Liver (tissue), 3 donors: ENCODE data around the gene WFIKKN1.

Source experiments
- CTCF ChIP-seq: fragments of 150-350 bp; IDR thresholded peaks from 2 replicates; pipeline ENCODE4 v1.5.1; 2017; ENCODE audit warnings: improper control_type of control experiment, low read depth, low read length; ENCODE audit not compliant: missing input control
- EGR1 ChIP-seq, 2 donors: IDR thresholded peaks; 2 replicates each; pipeline ENCODE4 v1.6.1; 2016 to 2018; ENCODE audit warnings: antibody characterized with exemption in 2 of 2, low read depth in 2 of 2
- FOXA1 ChIP-seq: IDR thresholded peaks from 2 replicates; pipeline ENCODE4 v1.6.1; 2016; ENCODE audit warnings: antibody characterized with exemption
- GABPA ChIP-seq, 2 donors: IDR thresholded peaks in 1 of 2; conservative IDR thresholded peaks in 1 of 2; 2 replicates each; pipeline ENCODE4 v1.6.1; 2016; ENCODE audit warnings: antibody characterized with exemption in 2 of 2, mild to moderate bottlenecking in 1 of 2, moderate library complexity in 1 of 2
- HNF4A ChIP-seq, 2 donors: conservative IDR thresholded peaks; 2 replicates each; pipeline ENCODE4 v1.6.1; 2016; ENCODE audit warnings: antibody characterized with exemption in 2 of 2, mild to moderate bottlenecking in 2 of 2
- JUND ChIP-seq, 2 donors: IDR thresholded peaks; 2 replicates each; pipeline ENCODE4 v1.6.1; 2016; ENCODE audit warnings: antibody characterized with exemption in 2 of 2
- MAX ChIP-seq: IDR thresholded peaks from 2 replicates; pipeline ENCODE4 v1.6.1; 2016; ENCODE audit warnings: antibody characterized with exemption
- RXRA ChIP-seq, 2 donors: IDR thresholded peaks; 2 replicates each; pipeline ENCODE4 v1.6.1; 2017 to 2018; ENCODE audit warnings: antibody characterized with exemption in 2 of 2, mild to moderate bottlenecking in 1 of 2
- SP1 ChIP-seq: IDR thresholded peaks from 2 replicates; pipeline ENCODE4 v1.6.1; 2018; ENCODE audit warnings: antibody characterized with exemption, mild to moderate bottlenecking
- TAF1 ChIP-seq: conservative IDR thresholded peaks from 2 replicates; pipeline ENCODE4 v1.6.1; 2016; ENCODE audit warnings: antibody characterized with exemption, mild to moderate bottlenecking
- donor health status: healthy.
- donor health status: healthy.

- TF ChIP-seq CTCF (no peak), RXRA (IDR thresholded peaks at IDR 0.05) (no peak), EGR1 (IDR thresholded peaks at IDR 0.05; ENCODE audit: low read depth in 2 of 2) (no peak), MAX (no peak), HNF4A (conservative IDR thresholded peaks at IDR 0.05) (no peak), TAF1 (no peak), SP1 (no peak), JUND (IDR thresholded peaks at IDR 0.05) (no peak), FOXA1 (no peak), GABPA (IDR thresholded peaks at IDR 0.05 in 1 of 2, conservative IDR thresholded peaks at IDR 0.05 in 1 of 2) (no peak)
These were observed 49.8 kb downstream of the WFIKKN1 start for GRCh38 chr16:680625-680945.
